Liver (tissue), 3 donors: ENCODE data around the gene TEP1.

Experiments used
- HNF4A ChIP-seq, 2 donors: conservative IDR thresholded peaks; 2 replicates each; pipeline ENCODE4 v1.6.1; 2016; ENCODE audit warnings: antibody characterized with exemption in 2 of 2, mild to moderate bottlenecking in 2 of 2
- MAX ChIP-seq: IDR thresholded peaks from 2 replicates; pipeline ENCODE4 v1.6.1; 2016; ENCODE audit warnings: antibody characterized with exemption
- RAD21 ChIP-seq, 2 donors: IDR thresholded peaks; 2 replicates each; pipeline ENCODE4 v1.6.1; 2016; ENCODE audit warnings: antibody characterized with exemption in 2 of 2, mild to moderate bottlenecking in 2 of 2
- REST ChIP-seq: IDR thresholded peaks from 2 replicates; pipeline ENCODE4 v1.6.1; 2016; ENCODE audit warnings: antibody characterized with exemption, mild to moderate bottlenecking
- TF ChIP-seq, protein P1 (sequence below): fragments of 150-350 bp; IDR thresholded peaks from 2 replicates; pipeline ENCODE4 v1.5.1; 2017; ENCODE audit warnings: improper control_type of control experiment, low read depth, low read length; ENCODE audit not compliant: missing input control
- donor health status: healthy.
- donor health status: healthy.

GRCh38 chr14:20388159-20388558 lies 25.1 kb downstream of the TEP1 start:
- TF ChIP-seq, protein P1, sequence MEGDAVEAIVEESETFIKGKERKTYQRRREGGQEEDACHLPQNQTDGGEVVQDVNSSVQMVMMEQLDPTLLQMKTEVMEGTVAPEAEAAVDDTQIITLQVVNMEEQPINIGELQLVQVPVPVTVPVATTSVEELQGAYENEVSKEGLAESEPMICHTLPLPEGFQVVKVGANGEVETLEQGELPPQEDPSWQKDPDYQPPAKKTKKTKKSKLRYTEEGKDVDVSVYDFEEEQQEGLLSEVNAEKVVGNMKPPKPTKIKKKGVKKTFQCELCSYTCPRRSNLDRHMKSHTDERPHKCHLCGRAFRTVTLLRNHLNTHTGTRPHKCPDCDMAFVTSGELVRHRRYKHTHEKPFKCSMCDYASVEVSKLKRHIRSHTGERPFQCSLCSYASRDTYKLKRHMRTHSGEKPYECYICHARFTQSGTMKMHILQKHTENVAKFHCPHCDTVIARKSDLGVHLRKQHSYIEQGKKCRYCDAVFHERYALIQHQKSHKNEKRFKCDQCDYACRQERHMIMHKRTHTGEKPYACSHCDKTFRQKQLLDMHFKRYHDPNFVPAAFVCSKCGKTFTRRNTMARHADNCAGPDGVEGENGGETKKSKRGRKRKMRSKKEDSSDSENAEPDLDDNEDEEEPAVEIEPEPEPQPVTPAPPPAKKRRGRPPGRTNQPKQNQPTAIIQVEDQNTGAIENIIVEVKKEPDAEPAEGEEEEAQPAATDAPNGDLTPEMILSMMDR = no peak
- TF ChIP-seq HNF4A (conservative IDR thresholded peaks at IDR 0.05) (no peak), REST (no peak), RAD21 (IDR thresholded peaks at IDR 0.05) (no peak), MAX (no peak)
